ENCODE results near the gene ANKRD11.

DNA sequence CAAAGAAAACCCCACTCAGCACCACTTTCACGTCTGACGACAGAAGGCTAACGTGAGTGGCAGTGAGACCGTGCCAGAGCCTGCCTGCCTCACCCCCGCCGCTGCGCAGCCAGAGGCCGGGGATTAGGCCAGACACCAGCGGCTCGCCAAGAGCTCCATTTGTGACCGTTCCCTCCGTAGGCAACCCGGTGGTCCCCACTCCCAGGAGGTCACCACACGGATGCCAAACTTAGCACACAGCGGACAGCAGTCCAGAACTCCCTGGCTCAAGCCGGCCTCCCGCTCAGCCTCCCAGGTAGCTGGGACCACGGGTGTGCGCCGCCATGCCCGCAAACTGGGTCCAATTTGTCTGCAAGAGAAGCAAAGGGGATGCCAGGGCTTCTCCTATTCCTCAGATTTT, 104.6 kb downstream of the ANKRD11 start:
- no peak for TF ChIP-seq EZH2phosphoT487 (conservative IDR thresholded peaks at IDR 0.05; ENCODE audit: low read length)
- TF ChIP-seq, protein P1, sequence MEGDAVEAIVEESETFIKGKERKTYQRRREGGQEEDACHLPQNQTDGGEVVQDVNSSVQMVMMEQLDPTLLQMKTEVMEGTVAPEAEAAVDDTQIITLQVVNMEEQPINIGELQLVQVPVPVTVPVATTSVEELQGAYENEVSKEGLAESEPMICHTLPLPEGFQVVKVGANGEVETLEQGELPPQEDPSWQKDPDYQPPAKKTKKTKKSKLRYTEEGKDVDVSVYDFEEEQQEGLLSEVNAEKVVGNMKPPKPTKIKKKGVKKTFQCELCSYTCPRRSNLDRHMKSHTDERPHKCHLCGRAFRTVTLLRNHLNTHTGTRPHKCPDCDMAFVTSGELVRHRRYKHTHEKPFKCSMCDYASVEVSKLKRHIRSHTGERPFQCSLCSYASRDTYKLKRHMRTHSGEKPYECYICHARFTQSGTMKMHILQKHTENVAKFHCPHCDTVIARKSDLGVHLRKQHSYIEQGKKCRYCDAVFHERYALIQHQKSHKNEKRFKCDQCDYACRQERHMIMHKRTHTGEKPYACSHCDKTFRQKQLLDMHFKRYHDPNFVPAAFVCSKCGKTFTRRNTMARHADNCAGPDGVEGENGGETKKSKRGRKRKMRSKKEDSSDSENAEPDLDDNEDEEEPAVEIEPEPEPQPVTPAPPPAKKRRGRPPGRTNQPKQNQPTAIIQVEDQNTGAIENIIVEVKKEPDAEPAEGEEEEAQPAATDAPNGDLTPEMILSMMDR (IDR thresholded peaks at IDR 0.05; ENCODE audit: insufficient read depth, low read length, poor library complexity, severe bottlenecking), result no peak

All from SU-DHL-6 (cell line).